HG03097 (cell line): ENCODE data around the gene INTS14.
"Not testable (repeated sequence)": the region's sequence is repeated elsewhere in the genome, so short reads cannot be mapped to it uniquely, and the experiment has no call there.

Experiments used
- ATAC-seq: cut with Tn5 transposase; IDR thresholded peaks from one replicate; pipeline ENCODE4 v1.9.1; 2021; ENCODE audit not compliant: unreplicated experiment, low FRiP score

INTS14 gene

GRCh38 chr15:65583701-65584100 is 27.2 kb downstream of the INTS14 start:
- no peak for ATAC-seq

- no peak for ATAC-seq
Measured at GRCh38 chr15:65580287-65580686, 30.6 kb downstream of the INTS14 start.

DNA sequence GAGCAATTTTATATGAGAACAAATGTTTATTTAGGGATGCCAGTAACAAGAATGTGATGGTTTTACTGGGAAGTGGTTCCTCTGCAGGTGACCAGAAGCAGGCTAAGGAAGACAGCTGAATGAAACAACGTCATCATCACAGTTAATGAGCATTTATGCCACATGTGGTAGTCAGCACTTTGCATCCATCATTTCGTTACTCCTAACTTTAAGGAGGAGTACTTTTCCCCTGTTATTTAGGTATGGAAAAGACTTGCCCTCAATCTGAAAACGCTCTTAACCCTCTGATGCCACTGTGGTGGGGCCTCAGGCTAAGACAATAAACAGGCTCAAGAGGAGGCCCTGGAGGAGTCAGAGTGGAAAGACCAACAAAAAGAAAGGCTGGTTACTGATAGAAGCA is 31.2 kb downstream of the INTS14 start:
- ATAC-seq, result no peak

- no peak for ATAC-seq
Measured at GRCh38 chr15:65578904-65579728, 31.8 kb downstream of the INTS14 start.

DNA sequence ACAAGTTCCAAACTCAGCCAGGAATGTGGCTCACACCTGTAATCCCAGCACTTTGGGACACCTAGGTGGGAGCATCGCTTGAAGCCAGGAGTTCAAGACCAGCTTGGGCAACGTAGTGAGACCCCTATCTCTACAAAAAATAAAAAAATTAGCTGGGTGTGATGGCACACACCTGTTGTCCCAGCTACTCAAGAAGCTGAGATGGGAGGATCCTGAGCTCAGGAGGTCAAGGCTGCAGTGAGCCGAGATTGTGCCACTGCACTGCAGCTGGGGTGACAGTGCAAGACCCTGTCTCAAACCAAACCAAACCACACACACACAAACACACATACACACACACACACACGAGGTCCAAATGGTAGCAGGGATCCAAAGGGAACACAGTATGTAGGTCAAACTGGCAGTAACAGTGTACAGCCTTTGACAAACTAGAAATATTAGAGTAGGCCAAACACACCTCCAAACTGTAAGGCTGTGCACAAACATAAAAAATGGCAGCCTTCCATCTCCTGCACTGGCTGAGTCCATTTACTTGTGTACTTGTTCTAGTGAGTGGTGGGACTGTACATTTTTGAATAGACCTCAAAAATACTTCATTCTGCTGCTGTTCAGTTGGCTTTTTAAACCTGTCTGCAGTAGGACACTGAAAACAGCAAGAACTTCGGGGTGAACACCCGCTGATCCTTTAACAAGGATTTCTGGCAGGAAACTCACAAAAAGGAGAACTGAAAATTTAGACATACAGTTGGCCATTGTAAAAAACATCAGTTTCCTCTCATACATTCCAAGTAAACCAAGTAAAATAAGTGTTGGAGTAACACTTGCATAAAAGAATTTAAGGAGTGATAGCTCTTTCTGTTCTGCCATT is 33.6 kb downstream of the INTS14 start:
- no peak for ATAC-seq

DNA sequence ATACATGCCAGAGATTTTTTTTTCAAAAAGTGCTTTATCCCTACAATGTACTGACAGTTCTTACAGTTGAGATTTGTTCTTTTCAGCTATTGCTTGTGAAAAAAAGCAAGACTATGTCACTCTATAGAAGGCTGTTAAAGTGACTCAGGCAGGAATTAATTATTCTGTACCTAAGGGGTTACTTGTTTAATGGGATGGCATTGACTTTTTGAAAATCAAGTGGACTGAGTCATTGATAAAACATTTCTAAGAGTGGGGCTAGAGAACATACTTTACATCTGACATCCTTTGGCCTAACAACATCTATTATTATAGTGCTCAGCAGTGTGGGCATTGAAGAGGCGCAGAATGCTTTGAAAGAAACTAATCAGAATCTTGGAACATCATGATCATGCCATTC is 34.3 kb downstream of the INTS14 start:
- ATAC-seq, result no peak

- no peak for ATAC-seq
Measured at GRCh38 chr15:65571971-65572370, 39.0 kb downstream of the INTS14 start.

DNA sequence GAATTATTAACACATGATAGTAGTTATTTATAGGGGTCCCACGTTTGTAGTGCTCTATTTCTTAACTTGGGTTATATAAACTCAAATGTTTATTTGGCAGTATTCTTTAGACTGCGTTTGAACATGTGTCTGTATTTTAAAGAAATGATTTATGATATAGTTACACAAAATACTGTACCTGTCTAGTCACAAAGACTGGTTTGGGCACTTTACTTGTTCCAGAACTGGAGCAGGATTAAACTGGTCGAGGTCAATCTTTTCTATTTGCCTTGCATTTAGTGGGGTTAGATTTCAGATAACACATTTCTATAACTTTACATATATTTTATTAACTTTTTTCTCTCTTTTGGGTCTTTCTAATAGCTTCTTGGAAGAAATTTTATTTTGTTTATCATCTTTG is 41.2 kb downstream of the INTS14 start:
- no peak for ATAC-seq

DNA sequence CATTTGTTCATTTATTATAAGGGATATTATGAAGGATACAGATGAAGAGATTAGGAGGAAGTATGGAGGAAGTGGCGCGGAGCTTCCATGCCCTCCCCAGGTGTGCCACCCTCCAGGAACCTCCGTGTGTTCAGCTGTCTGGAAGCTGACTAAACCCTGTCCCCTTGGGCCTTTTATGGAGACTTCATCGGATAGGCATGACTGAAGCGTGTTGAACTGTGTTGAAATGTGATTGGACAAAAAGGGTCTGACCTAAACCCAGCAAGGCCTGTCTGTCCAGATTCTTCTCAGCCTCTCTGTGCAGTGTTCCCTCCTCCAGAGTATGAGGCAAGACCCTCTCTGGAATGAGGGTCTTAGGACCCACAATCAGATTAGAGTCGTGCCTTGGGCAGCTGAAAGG is 49.0 kb downstream of the INTS14 start:
- ATAC-seq, result no peak

DNA sequence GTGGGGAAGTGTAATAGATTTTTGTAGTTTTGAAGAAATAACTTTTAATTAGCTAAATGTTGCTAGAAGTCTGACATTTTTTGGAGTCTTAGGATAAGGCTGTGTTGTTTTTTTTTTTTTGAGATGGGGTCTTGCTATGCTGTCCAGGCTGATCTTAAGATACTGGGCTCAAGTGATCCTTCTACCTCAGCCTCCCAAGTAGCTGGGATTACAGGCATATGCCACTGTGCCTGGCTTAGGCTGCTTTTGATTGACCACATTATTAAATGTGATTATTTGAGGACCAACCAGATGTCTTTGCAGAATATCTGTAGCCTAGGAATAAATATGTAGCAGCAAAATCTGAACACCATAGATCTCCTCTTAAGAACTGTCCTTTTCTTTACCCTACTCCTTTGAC is 51.0 kb downstream of the INTS14 start:
- ATAC-seq, result no peak

DNA sequence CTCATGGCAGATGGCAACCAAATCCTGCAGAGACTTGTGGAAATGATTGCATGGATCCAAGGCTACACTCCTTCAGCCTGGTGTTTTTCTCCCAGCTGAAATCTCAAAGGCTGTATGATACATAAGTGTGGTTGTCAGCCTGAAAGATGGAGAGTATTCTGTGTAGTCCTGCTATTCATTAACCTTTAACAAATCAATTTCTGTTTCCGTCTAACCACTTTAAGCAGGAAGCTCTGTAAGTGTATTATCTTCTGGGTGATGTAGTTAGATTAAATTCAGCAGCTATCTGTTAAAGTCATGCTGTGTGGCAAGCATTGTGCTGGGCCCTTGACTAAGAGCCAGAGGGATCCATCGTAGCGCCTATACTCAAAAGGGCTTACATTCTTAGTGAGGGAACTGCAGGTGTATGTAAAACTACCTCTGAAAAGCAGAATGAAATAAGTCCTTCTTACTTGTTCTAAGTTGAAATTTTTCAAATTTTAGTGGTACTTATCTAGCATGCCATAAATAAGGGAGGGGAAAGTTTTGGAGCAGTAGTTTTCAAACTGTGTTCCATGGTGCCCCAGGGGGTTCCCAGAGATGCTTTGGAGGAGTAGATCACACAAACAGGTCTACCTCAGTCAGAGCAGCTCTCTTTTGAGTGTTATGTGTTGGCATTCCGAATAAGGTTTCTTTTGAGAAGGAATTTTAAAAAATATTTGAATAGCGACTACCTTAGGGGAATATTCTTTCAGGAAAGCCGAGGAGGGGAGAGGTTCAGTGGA is 51.8 kb downstream of the INTS14 start:
- ATAC-seq, result no peak

GRCh38 chr15:65558336-65558735 is 52.6 kb downstream of the INTS14 start:
- no peak for ATAC-seq

DNA sequence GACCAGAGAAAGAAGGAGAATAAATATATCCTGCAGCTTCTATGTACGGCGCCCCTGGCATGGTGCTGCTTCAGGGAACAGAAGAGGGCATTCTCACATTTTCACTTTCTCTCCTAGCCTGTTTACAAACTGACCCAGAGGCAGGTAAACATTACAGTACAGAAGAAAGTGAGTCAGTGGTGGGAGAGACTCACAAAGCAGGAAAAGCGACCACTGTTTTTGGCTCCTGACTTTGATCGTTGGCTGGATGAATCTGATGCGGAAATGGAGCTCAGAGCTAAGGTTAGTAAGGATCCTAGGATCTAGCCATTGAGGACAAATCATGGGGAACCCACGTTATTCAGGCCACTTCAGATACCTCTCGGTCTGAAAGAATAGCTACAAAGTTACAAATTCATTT is 54.3 kb downstream of the INTS14 start:
- no peak for ATAC-seq

DNA sequence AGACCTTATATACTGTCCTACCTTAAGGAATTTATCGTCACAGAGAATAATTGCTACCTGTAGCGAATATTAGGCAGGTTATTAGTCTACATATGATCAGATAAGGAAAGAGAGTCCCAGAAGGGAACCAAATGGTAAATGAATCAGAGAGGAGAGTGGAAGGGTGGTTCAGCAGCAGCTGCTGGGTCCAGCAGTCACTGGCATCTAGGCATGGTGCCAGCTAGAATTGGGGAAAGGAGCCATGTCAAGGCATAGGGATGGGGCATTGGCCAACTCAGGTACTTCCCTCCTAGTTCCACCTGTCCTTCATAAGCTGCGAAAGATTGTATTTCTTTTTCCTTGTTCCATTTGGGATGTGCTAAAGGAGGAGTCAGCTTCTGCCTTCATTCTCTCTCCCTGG is 57.2 kb downstream of the INTS14 start:
- ATAC-seq, result no peak

GRCh38 chr15:65552851-65553250 is 58.1 kb downstream of the INTS14 start:
- ATAC-seq, result not testable (repeated sequence)

- ATAC-seq, result no peak
Measured at GRCh38 chr15:65551183-65551582, 59.7 kb downstream of the INTS14 start.

GRCh38 chr15:65550681-65551098 is 60.2 kb downstream of the INTS14 start:
- ATAC-seq, result no peak

DNA sequence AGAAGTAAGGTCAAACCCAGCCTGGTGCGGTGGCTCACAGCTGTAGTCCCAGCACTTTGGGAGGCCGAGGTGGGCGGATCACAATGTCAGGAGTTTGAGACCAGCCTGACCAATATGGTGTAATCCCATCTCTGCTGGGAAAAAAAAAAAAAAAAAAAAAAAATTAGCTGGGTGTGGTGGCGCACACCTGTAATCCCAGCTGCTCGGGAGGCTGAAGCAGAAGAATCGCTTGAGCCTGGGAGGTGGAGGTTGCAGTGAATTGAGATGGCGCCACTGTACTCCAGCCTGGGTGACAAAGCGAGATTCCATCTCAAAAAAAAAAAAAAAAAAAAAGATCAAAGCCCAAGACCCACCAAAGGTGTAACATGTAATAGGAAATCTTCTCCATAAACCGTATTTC is 61.6 kb downstream of the INTS14 start:
- not testable (repeated sequence) for ATAC-seq

GRCh38 chr15:65547841-65548240 is 63.1 kb downstream of the INTS14 start:
- ATAC-seq, result no peak

- no peak for ATAC-seq
Measured at GRCh38 chr15:65541231-65541820, 69.6 kb downstream of the INTS14 start.

- no peak for ATAC-seq
Measured at GRCh38 chr15:65540314-65540713, 70.6 kb downstream of the INTS14 start.
